NCI-H2196 (cell line): ENCODE measurements around the gene DTNBP1.
"Not testable (repeated sequence)": the region's sequence is repeated elsewhere in the genome, so short reads cannot be mapped to it uniquely, and the experiment has no call there.

Experiments
- DNase-seq: peaks from one replicate; lab custom pipeline; 2025; ENCODE audit not compliant: unreplicated experiment; lab: John Stamatoyannopoulos, UW

The DTNBP1 gene

DNA sequence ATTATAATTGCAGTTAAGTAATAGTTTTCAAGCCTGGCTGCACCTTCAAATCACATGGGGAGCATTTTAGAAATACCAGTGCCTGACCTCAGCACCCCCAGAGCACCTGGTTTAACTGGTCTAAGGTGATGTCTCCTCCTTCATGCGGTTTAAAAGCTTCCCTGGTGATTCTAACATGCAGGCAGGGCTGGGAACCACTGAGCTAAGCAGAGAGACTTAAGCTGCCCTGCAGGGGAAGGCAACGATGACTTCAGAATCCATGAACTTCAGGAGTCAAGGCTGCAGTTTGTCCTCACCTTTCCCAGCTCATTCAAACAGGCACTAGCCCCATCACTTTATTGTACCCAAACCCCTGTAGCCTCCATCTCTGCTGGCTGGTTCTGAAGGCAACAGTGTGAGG is 6.1 kb upstream of the DTNBP1 start:
- no peak for DNase-seq

DNA sequence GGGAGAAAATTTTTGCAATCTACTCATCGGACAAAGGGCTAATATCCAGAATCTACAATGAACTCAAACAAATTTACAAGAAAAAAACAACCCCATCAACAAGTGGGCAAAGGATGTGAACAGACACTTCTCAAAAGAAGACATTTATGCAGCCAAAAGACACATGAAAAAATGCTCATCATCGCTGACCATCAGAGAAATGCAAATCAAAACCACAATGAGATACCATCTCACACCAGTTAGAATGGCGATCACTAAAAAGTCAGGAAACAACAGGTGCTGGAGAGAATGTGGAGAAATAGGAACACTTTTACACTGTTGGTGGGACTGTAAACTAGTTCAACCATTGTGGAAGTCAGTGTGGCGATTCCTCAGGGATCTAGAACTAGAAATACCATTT is 4.1 kb upstream of the DTNBP1 start:
- DNase-seq, result not testable (repeated sequence)

DNA sequence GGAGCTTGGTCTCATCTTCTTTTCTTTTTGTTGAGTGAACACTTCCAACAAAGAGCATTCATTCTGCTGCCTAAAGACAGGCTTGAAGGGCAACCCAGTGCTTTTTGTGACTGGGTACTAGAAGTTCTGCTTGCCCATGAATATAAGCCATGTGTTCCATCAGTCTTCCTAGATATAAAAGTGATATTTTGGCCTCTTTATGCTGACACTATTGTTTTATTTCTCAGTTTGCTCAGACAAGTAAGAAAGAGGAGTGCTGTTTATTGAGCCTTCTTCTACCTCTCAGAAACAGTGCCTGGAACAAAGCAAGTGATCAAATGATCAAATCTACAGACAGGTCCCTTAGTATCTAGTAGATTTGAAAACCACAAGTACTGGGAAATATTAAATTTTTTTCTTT is 2.4 kb upstream of the DTNBP1 start:
- no peak for DNase-seq

DNA sequence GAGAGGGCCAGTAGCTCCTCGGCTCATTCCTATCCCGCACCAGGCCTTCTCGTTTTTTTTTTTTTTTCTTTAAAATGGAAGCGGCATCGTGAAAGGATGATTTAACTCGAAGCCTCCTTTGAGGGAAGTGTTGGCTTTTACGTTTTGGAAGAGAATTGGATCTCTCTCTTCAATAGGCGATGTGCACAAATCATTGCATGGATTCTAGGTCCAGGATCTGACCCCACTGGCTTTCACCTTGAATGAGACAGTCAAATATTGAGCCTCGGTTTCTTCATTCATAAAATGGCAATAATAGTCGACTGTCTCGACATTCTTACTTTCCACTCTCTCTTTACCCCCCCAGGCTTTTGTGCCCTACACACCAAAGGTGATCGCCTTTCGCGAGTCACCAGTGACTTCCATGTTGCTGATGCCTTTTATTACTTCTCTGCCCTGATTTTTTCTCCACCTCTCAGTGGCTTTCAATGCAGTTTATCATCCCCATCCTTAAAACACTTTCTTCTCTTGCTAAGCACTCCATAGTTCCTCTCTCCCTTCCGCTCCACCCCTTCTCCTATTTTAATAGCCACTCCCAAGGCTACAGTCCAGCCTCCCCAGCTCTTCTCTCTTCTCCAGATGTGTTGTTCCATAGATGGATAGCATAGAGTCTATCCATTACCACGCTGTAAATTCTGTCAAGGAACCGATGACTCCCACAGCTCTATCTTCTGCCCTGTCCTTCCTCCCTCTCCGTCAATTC is 473 bp upstream of the DTNBP1 start:
- no peak for DNase-seq

DNA sequence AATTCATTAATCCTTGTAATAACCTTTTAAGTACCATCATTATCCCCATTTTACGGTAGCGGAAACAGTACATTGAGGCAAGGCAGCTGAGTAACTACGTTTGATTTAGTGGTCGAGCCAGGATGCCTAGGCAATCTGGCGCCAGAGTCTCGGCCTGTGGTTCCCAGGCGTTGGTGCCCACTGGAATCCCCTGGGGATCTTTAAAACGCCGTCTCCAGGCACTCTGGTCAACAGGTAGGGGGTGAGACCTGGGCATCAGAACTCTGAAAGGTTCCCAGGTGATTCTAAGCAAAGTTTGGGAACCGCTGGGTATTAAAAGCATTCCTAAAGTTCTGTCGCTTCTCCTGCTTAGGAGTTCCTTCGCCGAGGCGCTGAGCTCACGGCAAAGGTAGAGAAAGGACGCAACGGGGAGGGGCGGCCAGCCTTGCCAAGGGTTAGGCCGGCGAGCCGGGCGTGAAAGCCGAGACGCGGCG is 939 bp downstream of the DTNBP1 start:
- DNase-seq, result no peak

DNA sequence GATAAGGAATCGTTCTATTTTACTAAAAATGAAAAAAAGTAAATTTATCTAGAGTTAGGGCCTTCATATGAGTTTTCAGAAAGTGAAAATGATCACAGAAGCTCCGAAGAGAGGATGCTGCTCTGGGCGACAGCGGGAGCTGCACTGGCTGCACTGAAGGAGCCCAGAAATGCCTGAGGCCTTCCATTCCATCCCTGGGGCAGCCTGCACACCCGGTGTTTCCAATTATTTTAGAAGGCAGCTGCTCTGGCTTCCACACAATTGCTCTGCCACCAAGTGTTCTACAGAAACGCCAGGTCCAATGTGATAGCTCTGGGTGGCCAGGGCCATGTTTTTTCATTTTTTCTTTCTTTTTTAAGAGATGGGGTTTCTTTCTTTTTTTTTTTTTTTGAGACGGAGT is 3.6 kb downstream of the DTNBP1 start:
- DNase-seq, result no peak

DNA sequence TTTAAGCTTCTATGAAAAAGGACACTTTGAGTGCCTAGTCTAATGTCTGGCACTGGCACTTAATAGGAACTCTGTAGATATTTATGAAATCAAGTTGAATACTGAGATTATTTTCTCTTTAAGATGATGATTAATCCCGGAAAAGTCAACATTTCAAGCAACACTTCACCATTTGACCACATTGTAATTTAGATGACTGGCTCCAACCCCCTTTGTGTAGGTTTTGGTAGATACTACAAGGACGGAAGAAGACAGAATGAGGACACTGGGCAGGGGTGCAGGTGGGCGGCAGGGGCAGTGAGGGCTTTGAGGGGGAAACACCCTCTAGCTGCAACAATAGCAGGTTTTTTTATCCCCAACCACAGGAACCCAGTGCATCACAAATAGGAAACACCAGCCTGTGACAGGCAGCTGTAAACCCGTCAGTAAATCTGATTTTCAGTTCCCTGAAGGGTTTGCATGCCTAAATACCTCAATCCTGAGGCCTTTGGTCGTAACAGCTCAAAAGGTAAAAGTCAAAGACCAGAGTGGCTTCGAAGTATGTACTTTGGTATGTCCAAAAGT is 4.6 kb downstream of the DTNBP1 start:
- no peak for DNase-seq

DNA sequence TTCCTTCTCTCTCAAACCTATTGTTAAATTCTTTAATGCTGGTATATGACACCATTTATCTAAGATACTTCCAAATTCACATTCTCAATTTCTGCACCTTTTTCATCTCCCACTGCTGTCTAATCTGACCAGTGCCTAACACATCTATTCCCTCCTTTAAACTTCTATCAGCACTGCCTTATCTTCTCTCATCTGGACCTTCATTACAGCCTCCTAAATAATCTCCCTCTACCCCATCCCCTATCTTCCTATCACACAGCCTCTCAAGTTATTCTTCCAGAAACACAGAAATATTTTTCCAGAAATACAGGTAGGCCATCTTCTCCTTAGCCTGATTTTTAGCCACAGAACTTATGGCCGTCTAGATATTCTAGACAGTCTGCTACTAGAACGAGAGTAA is 5.5 kb downstream of the DTNBP1 start:
- DNase-seq, result no peak

DNA sequence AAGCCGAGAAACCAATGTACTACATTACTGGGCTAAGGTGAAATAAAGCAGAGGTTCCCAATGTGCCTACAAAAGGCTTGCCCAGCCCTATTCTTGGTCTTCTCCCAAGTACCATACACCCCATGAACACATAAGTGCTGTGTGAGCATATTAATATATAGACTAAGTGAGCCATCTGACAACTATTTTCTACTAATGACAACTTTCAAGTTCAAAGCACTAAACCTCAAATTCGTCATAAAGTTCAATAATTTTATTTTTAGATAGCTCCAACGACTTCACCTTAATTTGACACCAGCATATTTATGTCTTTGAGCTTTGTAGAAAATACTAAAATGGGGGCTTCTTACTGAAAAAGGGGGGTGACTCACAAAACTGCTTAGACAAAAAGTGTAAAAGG is 6.7 kb downstream of the DTNBP1 start:
- no peak for DNase-seq

DNA sequence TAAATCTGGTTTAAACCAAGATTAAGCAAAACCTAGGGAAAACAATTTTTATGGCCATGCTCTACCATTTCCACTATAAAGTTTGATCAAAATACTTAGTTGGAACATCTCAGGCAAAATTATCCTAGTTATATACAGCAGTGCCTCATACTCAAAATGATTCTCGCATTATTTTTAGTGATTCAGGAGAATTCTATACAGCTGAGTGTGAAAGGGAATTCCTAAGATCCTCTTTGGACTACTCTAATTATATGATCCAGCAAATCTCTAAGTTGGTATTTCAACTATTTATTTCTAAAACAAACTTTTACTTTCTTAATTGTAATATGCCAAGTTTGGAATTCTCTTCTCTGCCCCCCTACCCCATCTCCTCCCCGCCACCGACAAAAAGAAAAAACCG is 8.6 kb downstream of the DTNBP1 start:
- DNase-seq, result no peak

DNA sequence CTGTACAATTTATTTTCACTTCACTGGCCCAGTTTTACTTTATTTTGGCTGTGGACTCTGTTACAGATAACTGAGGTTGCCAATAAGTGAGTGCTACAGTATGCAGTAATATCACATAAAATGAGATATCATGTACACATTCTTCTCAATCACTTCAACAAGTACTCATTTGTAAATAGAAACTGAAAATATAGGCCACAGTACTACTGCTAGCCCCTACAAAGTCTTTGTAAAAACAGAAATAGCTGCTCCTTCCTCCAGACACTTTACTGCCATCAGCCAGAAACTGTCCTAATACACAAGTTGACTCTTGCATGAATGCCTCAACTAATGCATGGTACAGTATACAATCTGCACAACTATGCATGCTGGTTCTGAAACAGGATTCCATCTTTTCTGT is 9.2 kb downstream of the DTNBP1 start:
- no peak for DNase-seq

DNA sequence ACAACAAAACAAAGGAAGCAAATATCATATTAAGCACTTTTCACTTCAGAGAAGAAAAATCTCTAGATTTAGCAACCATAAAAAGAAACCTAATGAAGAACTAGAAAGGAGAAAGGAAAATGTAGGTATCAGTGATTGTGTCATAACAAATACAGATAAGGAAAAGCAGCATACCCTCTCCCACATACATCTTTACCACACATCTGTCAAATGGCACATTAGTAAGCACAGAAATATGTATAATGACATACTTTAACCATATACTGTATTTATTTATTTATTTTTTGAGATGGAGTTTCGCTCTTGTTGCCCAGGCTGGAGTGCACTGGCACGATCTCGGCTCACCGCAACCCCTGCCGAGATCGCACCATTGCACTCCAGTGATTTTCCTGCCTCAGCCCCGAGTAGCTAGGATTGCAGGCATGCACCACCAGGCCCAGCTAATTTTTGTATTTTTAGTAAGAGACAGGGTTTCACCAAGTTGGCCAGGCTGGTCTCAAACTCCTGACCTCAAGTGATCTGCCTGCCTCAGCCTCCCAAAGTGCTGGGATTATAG is 12.7 kb downstream of the DTNBP1 start:
- not testable (repeated sequence) for DNase-seq

DNA sequence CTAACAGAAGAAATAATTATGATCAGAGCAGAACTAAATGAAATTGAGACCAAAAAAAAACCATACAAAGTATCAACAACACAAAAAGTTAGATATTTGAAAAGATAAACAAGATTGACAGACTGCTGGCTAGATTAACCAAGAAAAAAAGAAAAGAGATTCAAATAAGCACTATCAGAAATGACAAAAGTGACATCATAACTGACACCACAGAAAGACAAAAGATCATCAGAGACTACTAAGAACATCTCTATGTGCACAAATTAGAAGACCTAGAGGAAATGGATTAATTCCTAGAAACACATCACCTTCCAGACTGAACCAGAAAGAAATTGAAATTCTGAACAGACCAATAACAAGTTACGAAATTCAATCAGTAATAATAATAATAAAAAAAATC is 17.9 kb downstream of the DTNBP1 start:
- no peak for DNase-seq

DNA sequence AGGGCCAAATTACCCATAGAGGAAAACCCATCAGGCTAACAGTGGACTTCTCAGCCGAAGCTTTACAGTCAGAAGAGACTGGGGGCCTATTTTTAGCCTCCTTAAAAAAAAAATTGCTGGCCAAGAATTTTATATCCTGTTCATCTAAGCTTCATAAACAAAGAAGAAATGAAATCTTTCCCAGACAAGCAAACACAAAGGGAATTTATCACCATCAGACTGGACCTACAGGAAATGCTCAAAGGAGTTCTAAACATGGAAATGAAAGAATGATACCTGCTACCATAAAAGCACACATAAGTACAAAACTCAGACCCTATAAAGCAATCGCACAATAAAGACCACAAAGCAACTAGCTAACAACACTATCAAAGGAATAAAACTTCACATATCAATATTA is 19.3 kb downstream of the DTNBP1 start:
- DNase-seq, result no peak

DNA sequence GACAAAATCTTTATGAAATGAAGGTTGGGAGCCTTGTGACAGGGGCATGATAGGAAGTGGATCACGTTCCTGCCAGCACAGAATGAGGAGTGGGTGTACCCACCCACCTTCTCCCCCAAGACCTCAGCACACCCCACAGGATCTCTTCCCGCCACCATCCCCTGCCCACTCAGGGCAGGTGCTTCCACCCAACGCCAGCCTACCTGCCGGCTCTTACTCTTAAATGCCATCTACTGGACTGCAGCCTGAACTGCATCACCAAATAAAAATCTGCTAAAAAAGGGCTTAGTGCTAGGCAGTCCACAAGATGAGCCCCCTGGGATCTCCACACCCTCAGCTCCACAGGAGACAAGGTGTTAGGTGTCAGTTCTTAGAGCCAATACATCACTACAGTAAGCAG is 20.6 kb downstream of the DTNBP1 start:
- no peak for DNase-seq

DNA sequence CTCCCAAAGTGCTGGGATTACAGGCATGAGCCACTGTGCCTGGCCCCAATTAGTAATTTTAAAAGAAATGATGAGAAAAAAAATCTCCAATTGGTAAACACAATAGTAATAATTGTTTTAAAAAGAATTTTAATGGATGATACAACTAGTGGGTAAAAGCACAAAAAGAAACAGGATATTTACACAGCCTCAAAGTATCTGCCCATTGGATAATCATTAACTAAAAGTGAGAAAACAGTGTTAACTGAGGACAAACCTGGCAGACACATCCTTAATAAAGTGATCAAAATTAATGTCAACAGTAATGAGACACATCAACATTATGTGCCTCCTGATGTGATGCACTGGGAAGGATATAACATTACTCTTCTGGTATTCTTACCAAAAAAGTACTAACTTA is 24.5 kb downstream of the DTNBP1 start:
- DNase-seq, result no peak

DNA sequence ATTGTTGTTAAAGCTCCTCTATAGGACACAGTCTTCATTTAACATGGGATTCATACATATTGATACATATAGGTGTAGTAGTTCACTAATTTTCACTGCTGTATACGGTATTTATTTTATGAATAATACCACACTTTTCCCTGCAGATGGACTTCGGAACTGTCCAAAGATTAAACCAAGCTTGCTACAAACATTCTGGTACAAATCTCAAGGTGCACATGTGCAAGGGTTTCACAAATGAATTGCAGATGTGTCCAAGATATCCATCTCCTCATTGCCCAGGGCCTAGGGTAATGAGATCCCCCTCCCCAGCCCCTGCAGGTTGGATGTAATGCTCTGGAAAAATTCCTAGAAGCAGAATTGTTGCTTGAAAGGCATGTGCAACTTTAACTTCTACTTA is 31.4 kb downstream of the DTNBP1 start:
- DNase-seq, result no peak

DNA sequence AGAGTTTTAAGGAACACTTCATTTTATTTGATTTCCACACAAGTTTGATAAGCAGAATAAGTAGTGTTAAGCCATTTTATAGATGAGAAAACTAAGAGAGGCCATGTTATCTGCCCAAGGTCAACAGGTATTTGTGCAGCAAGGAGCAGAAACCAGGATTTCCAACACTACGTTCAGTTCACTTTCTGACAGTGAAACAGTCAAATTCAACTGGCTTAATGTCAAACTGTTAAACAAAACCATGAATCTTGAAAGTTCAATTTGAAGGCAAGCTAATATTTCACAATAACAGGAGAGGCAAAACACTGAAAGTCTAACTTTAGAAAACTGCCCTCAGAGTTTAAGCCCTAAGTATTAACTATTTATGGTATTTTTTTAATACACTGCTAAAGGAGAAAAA is 32.6 kb downstream of the DTNBP1 start:
- no peak for DNase-seq

DNA sequence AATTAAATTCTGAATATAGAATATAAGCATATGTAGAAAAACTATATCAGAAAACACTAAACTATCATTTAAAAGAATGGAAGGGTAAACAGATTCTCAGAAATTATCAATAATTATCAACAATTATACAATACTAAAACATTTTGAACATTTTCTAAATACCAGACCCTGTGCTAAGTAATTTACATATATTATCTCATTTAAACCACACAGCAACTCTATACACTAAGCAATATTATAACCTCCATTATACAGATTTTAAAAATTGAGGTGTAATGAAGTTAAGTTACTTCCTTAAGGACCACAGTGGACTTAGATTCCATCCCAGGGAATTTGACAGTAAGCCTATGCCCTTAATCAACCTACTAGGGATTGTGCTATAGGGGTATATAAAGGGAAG is 33.3 kb downstream of the DTNBP1 start:
- DNase-seq, result no peak

DNA sequence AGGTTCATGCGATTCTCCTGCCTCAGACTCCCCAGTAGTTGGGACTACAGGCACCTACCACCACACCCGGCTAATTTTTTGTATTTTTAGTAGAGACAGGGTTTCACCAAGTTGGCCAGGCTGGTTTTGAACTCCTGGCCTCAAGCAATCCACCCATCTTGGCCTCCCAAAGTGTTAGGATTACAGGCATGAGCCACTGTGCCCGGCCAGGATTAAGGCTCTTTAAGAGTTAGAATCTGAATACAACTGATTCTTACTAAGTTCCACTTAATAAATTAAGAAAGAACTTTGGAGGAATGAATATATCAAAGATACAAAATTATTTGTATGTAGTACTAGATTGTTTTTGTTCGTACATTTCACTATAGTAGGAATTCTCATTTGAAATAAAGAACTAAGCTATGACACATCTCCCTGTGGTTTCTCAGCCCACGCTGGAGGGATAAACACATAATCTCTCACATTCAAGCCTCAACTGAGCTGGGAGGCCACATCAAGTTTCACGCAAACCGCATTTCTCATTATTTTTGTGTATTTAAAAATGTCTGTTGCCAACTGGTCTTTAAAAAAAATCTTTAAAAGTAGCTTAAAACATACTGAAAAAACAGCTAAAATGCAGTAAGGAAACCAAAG is 34.2 kb downstream of the DTNBP1 start:
- no peak for DNase-seq

DNA sequence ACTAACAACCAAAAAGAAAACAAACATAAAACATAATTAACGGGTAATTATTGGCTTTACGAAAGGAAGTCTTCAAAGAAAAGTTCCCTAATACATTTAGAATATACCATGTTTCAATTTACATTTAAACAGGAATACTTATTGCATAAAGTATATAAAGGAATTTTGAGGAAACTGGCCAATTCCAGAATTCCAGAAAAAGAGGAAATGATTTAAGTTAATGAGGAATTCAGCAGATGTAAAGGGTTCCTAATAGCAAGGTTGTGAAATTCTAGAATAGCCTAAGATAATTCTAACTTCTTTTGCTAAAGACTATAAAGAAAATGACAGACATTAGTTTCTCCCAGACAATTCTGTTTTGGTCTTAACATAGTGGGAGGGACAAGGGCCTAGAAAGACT is 35.0 kb downstream of the DTNBP1 start:
- DNase-seq, result no peak
